HuH-7.5 (cell line): Measurements from ENCODE around the gene SLC49A4.

ENCODE experiments used
- DNase-seq: peaks from one replicate; pipeline ENCODE4 v3.0.0; 2011; ENCODE audit warnings: low spot score

Gene SLC49A4

GRCh38 chr3:122785231-122785630 lies 9.6 kb upstream of the SLC49A4 start:
- no peak for DNase-seq

GRCh38 chr3:122786066-122786465 lies 8.8 kb upstream of the SLC49A4 start:
- DNase-seq: peak; percentile 28

- DNase-seq: no peak
These were observed 7.0 kb upstream of the SLC49A4 start for GRCh38 chr3:122787872-122788271.

GRCh38 chr3:122789585-122790273 lies 5.1 kb upstream of the SLC49A4 start:
- no peak for DNase-seq

GRCh38 chr3:122793568-122794416 lies 1.1 kb upstream of the SLC49A4 start, which contains the start of gene HSPBAP1:
Gene HSPBAP1 (minus strand): TSS chr3:122793831. CDS start chr3:122793680, 151 bp downstream.
- DNase-seq: peak; percentile 93

GRCh38 chr3:122794483-122794778 lies 438 bp upstream of the SLC49A4 start:
- no peak for DNase-seq

GRCh38 chr3:122795674-122796195 lies 866 bp downstream of the SLC49A4 start:
- DNase-seq: no peak

- no peak for DNase-seq
These were observed 2.4 kb downstream of the SLC49A4 start for GRCh38 chr3:122797291-122797690.

GRCh38 chr3:122799322-122799721 lies 4.5 kb downstream of the SLC49A4 start:
- no peak for DNase-seq

- no peak for DNase-seq
These were observed 5.2 kb downstream of the SLC49A4 start for GRCh38 chr3:122800031-122800430.

GRCh38 chr3:122800706-122801237 lies 5.9 kb downstream of the SLC49A4 start:
- DNase-seq: no peak

- no peak for DNase-seq
These were observed 7.5 kb downstream of the SLC49A4 start for GRCh38 chr3:122802323-122802722.

- no peak for DNase-seq
These were observed 9.1 kb downstream of the SLC49A4 start for GRCh38 chr3:122803977-122804376.

GRCh38 chr3:122810734-122811133 lies 15.9 kb downstream of the SLC49A4 start:
- no peak for DNase-seq

GRCh38 chr3:122816587-122816986 lies 21.7 kb downstream of the SLC49A4 start:
- no peak for DNase-seq

GRCh38 chr3:122824465-122825381 lies 29.9 kb downstream of the SLC49A4 start:
- no peak for DNase-seq

GRCh38 chr3:122825460-122825859 lies 30.6 kb downstream of the SLC49A4 start:
- DNase-seq: no peak

- no peak for DNase-seq
These were observed 31.4 kb downstream of the SLC49A4 start for GRCh38 chr3:122826278-122826677.

GRCh38 chr3:122828281-122828680 lies 33.4 kb downstream of the SLC49A4 start:
- no peak for DNase-seq

GRCh38 chr3:122835590-122835989 lies 40.7 kb downstream of the SLC49A4 start:
- no peak for DNase-seq

GRCh38 chr3:122843604-122844003 lies 48.7 kb downstream of the SLC49A4 start:
- no peak for DNase-seq

GRCh38 chr3:122857019-122857418 lies 62.1 kb downstream of the SLC49A4 start:
- no peak for DNase-seq
